Measurements from ENCODE around the gene TMPRSS11E. TPM values are rescaled to one million over a fixed set of nuclear protein-coding genes. Genes with fewer than 3 reads are reported as not detected.

The TMPRSS11E gene
- total RNA-seq, 1 donor from 2014 or later = 0.41 TPM

DNA sequence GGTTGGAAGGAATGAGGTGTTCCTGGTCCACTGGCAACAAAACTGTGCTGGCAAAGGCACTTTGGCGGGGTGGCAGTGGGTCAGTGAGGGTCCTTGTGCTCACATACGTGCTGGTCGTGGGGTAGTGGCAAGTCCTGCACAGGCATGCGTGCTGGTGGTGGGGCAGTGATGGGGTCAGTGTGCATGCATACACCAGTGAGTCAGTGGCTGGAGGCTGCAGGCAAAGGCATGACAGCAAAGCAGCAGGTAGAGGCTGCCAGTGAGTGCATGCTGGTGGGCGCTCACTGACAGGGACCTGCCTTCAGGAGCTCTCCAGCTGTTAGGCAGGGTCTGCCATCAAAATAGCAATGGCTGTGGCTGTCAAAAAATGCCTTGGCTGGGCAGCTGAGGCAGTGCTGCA is 42.1 kb downstream of the TMPRSS11E start:
- FAIRE-seq (no peak), DNase-seq (ENCODE audit: low read depth) (no peak)
- no peak overlapping the region for H3K27ac Mint-ChIP-seq (ENCODE audit: unreplicated experiment)
- H3K4me1 Mint-ChIP-seq (ENCODE audit: low read depth, unreplicated experiment) = no peaks in the 10 kb centered on the region
- H3K4me3 Mint-ChIP-seq (ENCODE audit: unreplicated experiment) = no peak overlapping the region
- Histone ChIP-seq H3K4me3 (ENCODE audit: insufficient read depth, low read depth, low read length) (no peak overlapping the region), H3K4me2 (ENCODE audit: low read length) (no peak overlapping the region), H3K9me3 (ENCODE audit: insufficient read depth, low read depth, low read length) (no peaks in the 10 kb centered on the region), H4K20me1 (ENCODE audit: insufficient read depth, low read length) (no peaks in the 10 kb centered on the region), H2AFZ (ENCODE audit: low read depth, low read length) (no peak overlapping the region), H3K27me3 (ENCODE audit: insufficient read depth, low read length) (no peaks in the 10 kb centered on the region), H3K9ac (ENCODE audit: low read length) (no peak overlapping the region), H3K27ac (ENCODE audit: low read depth, low read length) (no peak overlapping the region), H3K79me2 (ENCODE audit: insufficient read depth, low read length) (no peaks in the 10 kb centered on the region), H3K36me3 (ENCODE audit: insufficient read depth, low read length) (no peaks in the 10 kb centered on the region), H3K4me1 (ENCODE audit: insufficient read depth, low read length) (no peaks in the 10 kb centered on the region)
- no peaks in the 10 kb centered on the region for H3K27me3 Mint-ChIP-seq (ENCODE audit: low read depth, unreplicated experiment)
- TF ChIP-seq, protein P1, sequence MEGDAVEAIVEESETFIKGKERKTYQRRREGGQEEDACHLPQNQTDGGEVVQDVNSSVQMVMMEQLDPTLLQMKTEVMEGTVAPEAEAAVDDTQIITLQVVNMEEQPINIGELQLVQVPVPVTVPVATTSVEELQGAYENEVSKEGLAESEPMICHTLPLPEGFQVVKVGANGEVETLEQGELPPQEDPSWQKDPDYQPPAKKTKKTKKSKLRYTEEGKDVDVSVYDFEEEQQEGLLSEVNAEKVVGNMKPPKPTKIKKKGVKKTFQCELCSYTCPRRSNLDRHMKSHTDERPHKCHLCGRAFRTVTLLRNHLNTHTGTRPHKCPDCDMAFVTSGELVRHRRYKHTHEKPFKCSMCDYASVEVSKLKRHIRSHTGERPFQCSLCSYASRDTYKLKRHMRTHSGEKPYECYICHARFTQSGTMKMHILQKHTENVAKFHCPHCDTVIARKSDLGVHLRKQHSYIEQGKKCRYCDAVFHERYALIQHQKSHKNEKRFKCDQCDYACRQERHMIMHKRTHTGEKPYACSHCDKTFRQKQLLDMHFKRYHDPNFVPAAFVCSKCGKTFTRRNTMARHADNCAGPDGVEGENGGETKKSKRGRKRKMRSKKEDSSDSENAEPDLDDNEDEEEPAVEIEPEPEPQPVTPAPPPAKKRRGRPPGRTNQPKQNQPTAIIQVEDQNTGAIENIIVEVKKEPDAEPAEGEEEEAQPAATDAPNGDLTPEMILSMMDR (IDR thresholded peaks at IDR 0.05; ENCODE audit: insufficient read depth, low read depth, low read length) = no peak
- no peak for TF ChIP-seq EZH2 (IDR thresholded peaks at IDR 0.05; ENCODE audit: insufficient read depth, low read length)
- no peaks in the 10 kb centered on the region for H3K9me3 Mint-ChIP-seq (ENCODE audit: unreplicated experiment)
- H3K36me3 Mint-ChIP-seq (ENCODE audit: low read depth, unreplicated experiment) = no peaks in the 10 kb centered on the region

DNA sequence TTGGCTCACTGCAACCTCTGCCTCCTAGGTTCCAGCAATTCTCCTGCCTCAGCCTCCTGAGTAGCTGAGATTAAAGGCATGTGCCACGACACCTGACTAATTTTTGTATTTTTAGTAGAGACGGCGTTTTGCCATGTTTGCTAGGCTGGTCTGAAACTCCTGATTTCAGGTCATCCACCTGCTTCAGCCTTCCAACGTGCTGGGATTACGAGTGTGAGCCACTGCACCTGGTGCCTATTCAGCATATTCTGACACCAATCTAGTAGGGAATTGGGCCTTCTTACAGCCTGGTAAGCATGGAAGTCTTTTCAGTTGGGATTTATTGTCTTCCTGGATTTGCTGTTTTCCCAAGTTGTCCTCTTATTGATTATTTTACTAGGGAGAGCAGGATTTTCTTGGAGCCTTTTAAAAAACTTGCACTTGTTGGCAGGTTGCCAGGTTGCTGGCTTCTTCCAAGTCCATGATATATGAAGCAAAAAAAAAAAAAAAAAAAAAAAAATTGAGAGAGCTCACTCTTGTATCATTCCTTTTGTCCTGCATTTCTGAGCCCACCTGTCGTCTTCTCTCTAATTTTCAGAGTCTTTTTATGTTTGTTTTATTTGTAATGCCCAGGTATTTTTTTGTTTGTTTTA is 43.7 kb downstream of the TMPRSS11E start:
- Histone ChIP-seq H3K9me3 (ENCODE audit: insufficient read depth, low read depth, low read length) (no peaks in the 10 kb centered on the region), H2AFZ (ENCODE audit: low read depth, low read length) (no peak overlapping the region), H3K4me1 (ENCODE audit: insufficient read depth, low read length) (no peaks in the 10 kb centered on the region), H3K36me3 (ENCODE audit: insufficient read depth, low read length) (no peaks in the 10 kb centered on the region), H3K27me3 (ENCODE audit: insufficient read depth, low read length) (no peaks in the 10 kb centered on the region), H4K20me1 (ENCODE audit: insufficient read depth, low read length) (no peaks in the 10 kb centered on the region), H3K79me2 (ENCODE audit: insufficient read depth, low read length) (no peaks in the 10 kb centered on the region), H3K4me2 (ENCODE audit: low read length) (no peak overlapping the region), H3K4me3 (ENCODE audit: insufficient read depth, low read depth, low read length) (no peak overlapping the region), H3K9ac (ENCODE audit: low read length) (no peak overlapping the region), H3K27ac (ENCODE audit: low read depth, low read length) (no peak overlapping the region)
- no peak overlapping the region for H3K4me3 Mint-ChIP-seq (ENCODE audit: unreplicated experiment)
- no peaks in the 10 kb centered on the region for H3K9me3 Mint-ChIP-seq (ENCODE audit: unreplicated experiment)
- H3K4me1 Mint-ChIP-seq (ENCODE audit: low read depth, unreplicated experiment) = no peaks in the 10 kb centered on the region
- no peaks in the 10 kb centered on the region for H3K36me3 Mint-ChIP-seq (ENCODE audit: low read depth, unreplicated experiment)
- H3K27ac Mint-ChIP-seq (ENCODE audit: unreplicated experiment) = no peak overlapping the region
- DNase-seq (ENCODE audit: low read depth) = no peak
- H3K27me3 Mint-ChIP-seq (ENCODE audit: low read depth, unreplicated experiment) = no peaks in the 10 kb centered on the region
- TF ChIP-seq, protein P1 (IDR thresholded peaks at IDR 0.05; ENCODE audit: insufficient read depth, low read depth, low read length) = no peak
- no peak for TF ChIP-seq EZH2 (IDR thresholded peaks at IDR 0.05; ENCODE audit: insufficient read depth, low read length)
- no peak for FAIRE-seq

DNA sequence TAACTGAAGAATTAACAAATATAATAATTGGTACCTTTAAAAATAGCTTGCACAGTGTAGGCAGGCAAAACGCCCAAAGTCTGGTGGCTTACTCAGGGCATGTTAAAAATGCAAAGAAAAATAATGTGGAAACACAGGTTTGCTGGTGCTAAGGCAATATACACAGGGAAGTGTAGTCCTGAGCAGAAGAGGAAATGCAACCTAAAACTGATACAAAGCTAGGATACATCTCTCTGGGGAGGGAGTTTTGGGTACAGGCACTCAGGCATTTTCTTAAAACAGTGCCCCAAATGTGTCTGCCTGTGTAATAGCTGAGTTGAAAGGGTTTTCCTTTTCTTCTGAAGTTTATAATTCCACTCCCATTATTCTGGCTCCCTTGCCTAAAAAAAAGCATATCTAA is 47.4 kb downstream of the TMPRSS11E start:
- no peak overlapping the region for H3K27ac ChIP-seq (ENCODE audit: low read depth, low read length)
- H3K27me3 ChIP-seq (ENCODE audit: insufficient read depth, low read length) = no peaks in the 10 kb centered on the region
- no peak overlapping the region for H3K9ac ChIP-seq (ENCODE audit: low read length)
- no peak overlapping the region for H3K4me2 ChIP-seq (ENCODE audit: low read length)
- H2AFZ ChIP-seq (ENCODE audit: low read depth, low read length) = no peak overlapping the region
- no peaks in the 10 kb centered on the region for H3K9me3 Mint-ChIP-seq (ENCODE audit: unreplicated experiment)
- H3K9me3 ChIP-seq (ENCODE audit: insufficient read depth, low read depth, low read length) = no peaks in the 10 kb centered on the region
- no peak for DNase-seq (ENCODE audit: low read depth)
- H4K20me1 ChIP-seq (ENCODE audit: insufficient read depth, low read length) = no peaks in the 10 kb centered on the region
- H3K27ac Mint-ChIP-seq (ENCODE audit: unreplicated experiment) = no peak overlapping the region
- TF ChIP-seq, protein P1 (IDR thresholded peaks at IDR 0.05; ENCODE audit: insufficient read depth, low read depth, low read length) = no peak
- no peak for TF ChIP-seq EZH2 (IDR thresholded peaks at IDR 0.05; ENCODE audit: insufficient read depth, low read length)
- no peaks in the 10 kb centered on the region for H3K4me1 Mint-ChIP-seq (ENCODE audit: low read depth, unreplicated experiment)
- FAIRE-seq = no peak
- no peaks in the 10 kb centered on the region for H3K36me3 Mint-ChIP-seq (ENCODE audit: low read depth, unreplicated experiment)
- H3K4me3 ChIP-seq (ENCODE audit: insufficient read depth, low read depth, low read length) = no peak overlapping the region
- H3K4me1 ChIP-seq (ENCODE audit: insufficient read depth, low read length) = no peaks in the 10 kb centered on the region
- no peaks in the 10 kb centered on the region for H3K79me2 ChIP-seq (ENCODE audit: insufficient read depth, low read length)
- H3K27me3 Mint-ChIP-seq (ENCODE audit: low read depth, unreplicated experiment) = no peaks in the 10 kb centered on the region
- no peaks in the 10 kb centered on the region for H3K36me3 ChIP-seq (ENCODE audit: insufficient read depth, low read length)
- no peak overlapping the region for H3K4me3 Mint-ChIP-seq (ENCODE audit: unreplicated experiment)

All from astrocyte (in vitro differentiated cells and primary cell).